A172 (cell line): ENCODE results near the gene KIF18B. TPM values are rescaled to one million over a fixed set of nuclear protein-coding genes. Genes with fewer than 3 reads are reported as not detected.

Experiments
- DNase-seq: peaks from one replicate; pipeline ENCODE4 v3.0.0-alpha.2; 2015; ENCODE audit warnings: low spot score
- total RNA-seq: library from RNA; depleted of rRNA; stranded (reverse); fragments of >200 nt; shearing (Covaris generic); gene quantifications from 2 replicates; pipeline ENCODE4 v1.2.3, GENCODE V29; 2014

Gene KIF18B
- total RNA-seq, 1 experiment from 2014 or later: 16.3 TPM

DNA sequence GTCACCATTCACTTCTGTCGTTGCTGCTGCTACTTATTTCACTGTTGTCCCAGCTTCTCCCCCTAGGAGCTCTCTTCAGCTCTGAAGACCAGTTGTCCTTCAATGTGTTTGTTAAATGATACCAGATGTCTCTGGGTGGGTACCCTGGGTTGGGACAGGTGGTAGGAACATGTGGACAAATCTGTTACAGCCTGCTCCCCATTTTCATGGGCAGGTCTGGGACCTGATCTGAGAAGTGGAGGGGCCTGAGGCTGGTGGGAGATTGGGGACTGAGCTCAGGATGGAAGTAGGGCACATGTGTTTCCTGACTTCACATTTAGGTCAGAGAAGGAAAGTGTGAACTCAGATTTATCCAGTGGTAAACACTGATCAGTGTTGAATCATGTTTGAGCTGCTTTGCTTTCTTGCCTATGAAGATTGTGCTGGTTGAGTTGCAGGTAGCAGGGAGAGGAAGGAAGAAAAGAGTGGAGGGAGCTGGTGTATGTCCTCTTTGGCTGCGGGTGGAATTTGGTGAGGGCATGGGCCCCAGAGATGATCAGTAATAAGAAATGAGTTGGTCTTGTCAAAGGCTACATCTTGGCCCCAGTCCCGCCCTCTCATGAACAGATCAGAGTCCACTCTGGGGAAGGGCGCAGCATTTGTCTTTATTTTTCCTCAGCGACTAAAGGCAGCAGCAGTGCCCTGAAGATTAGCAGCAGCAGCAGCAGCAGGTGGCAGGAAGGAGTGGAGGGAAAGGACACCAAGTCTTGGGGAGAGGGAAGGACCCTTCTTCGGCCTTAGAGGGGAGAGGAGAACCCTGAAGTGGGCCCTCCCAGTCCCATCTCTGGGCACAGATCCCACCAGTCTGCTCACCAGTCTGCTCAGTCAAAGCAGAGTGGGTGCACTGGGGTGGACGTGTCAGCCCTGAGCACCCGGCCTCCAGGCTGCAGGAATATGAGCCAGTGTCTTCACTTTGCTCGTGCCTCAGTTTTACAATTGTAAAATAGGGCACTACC, 42.3 kb downstream of the KIF18B start:
- DNase-seq: peak; percentile 36

DNA sequence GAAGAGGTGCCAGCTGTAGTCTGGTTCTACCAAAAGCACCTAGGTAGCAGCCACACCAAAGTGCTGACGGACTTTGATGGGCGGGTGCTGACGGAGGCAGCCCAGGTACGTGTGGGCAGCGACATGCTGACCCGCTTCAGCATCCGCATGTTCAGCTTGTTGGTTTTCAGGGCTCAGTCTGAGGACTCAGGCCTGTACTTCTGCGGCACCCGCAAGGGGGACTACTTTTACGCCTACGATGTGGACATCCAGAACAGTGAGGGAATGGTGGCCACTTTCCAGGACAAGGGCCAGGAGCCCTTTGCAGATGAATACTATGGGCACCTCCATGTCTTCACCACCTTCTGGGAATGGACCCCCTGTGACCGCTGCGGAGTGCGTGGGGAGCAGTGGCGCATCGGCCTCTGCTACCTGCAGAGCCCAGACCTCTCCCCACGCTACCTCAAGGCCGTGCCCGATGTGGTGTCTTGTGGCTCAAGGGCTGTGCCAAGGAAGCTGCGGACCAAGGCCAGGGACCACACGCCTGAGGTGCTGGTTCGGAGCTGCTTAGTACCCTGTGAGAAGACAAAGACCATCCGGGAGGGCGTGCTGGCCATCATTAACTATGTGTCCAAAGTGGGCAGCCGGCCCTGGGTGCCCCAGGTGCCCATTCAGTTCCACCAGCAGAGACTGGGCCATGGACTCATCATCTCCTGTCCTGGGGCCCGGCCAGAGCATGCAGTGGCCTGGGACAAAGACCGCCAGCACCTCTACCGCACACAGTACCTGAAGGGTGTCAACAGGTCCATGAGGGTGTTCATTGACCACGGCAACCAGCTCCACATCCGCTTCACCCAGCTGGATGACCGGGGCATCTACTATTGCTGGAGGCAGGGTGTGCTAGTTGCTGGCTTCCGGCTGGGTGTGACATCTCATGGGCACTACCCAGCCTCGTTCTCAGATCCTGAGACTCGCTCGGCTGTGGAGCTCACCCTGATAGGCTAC, 43.3 kb downstream of the KIF18B start:
- no peak for DNase-seq

DNA sequence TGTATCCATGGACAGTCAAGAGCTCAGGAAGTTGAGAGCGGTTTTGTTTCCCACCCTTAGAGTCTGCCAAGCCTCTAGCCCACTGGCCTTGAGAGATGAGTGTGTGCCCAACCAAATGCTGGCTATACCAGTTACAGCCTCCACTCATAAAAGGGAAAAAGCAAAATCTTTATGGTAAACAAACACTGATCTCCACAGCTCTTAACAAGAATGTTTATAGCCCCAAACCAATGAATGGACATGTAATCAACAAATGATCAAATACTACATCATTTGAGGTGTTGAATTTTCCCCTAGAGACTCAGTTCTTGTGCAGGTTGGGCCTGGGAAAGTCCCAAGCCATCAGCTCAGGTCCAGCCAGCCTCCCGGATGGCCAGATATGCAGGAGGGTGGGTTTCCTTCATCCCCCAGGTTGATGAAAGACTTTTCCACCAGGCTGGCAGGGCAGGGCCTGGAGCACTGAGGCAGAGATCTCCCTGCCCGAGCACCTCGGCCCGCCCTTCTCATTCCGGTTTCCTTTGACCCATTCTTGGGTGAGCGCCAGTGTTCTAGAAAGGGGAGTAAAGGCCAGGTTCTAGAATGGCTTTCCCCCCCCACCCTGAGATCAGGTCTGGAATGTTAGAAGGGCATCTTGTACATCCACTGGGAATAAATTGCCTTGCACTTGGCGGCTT, 44.4 kb downstream of the KIF18B start:
- no peak for DNase-seq

DNA sequence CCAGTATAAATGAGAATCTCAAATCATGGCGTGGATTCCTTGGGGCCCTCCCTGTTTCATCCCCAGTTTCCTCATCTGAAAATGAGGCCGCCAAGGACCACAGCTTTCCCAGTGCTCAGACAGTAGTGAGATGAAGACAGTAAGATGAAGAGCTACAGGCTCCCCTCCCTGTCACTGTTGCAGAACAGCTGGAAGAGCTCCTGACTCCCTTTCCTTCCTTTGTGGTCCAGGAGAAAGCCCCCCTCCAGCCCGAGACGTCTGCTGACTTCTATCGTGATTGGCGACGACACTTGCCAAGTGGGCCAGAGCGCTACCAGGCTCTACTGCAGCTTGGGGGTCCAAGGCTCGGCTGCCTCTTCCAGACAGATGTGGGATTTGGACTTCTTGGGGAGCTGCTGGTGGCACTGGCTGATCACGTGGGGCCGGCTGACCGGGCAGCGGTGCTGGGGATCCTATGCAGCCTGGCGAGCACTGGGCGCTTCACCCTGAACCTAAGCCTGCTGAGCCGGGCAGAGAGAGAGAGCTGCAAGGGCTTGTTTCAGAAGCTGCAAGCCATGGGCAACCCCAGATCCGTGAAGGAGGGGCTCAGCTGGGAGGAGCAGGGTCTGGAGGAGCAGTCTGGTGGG, 45.3 kb downstream of the KIF18B start:
- DNase-seq: no peak

DNA sequence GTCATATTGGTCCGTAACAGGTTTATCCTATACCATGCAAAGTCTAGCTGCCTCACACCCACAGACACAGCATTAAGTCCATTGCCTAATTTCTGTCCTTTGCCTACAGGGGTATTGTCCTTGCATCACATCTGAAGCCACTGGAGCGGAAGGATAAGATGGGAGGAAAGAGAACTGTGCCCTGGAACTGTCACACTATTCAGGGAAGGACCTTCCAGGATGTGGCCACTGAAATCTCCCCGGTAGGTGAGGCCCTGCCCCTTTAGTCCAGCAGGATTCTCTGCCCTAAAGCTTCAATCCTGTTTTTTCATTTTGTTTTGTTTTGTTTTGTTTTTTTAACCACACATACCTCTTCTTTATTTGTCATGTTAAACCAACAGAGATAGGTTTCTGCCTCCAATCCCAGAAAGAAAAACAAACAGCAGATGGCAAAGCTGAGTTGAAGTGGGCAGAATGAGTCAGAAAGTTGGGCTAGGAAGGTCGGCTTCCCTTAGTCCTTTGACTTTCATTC, 46.1 kb downstream of the KIF18B start:
- peak; percentile 92 for DNase-seq

DNA sequence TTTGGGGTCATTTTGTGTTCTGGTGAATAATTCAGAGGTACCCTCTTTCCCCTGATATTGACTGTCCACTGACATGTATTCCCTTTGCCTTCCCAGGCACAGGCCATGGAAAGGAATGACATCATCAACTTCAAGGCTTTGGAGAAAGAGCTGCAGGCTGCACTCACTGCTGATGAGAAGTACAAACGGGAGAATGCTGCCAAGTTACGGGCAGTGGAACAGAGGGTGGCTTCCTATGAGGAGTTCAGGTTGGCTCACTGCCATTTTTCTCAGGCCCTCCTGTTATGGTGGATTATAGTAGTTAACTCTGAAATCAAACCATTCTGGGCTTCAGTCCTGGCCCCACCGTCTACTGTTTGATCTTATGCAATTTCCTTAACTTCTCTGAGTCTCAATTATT, 46.7 kb downstream of the KIF18B start:
- peak; percentile 78 for DNase-seq

DNA sequence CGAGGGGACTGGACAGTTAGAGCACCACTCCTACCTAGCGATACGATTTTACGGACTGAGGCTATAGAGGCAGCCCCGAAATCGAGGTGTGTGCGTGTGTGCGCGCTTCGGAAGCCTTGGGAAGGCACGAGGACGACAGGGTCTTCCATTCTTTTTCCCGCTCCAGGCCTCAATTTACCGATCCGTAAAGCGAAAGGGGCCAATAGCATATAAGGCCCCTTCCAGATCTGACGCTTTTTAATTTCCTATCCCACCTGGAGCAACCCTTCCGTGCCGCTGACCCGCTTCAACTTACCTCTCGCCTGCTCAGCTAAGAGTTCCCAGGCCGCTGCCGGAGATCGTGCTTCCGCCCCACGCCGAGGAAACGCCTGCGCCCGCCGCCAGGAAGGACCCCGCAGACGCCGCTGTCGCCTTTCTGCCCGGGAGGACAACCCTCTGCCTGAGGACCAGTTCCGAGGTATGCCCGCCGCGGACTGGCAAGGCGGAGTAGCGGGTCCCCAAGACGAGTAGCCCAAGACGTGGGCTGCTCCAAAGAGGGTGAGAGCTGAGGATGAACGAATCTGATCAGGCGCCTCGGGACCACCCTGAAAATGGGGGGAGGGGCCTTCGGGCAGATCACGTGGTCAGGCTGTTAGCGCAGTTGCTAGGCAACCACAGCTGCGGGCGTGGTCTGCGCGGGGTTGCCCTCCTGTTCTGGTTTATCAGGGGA, 48.3 kb downstream of the KIF18B start, which contains the start of gene EFTUD2:
Gene EFTUD2 (minus strand): TSS at position 372 of the 709 bp plus-strand sequence. CDS start 4,924 bp downstream, outside the sequence.
- peak; percentile 89 for DNase-seq

DNA sequence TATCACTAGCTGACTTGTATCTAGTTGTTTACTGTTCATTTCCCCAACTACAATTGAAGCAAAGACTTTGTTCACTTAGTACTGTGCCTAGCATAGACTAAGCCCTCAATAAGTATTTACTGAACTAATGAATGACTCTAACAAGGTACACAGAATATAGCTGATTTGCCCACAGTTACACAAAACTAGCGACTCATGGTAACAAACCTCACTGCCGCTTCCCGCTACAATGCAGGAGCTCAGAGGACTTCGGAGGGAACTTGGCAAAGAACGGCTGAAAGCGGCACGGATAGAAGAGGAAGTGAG, 48.9 kb downstream of the KIF18B start:
- peak; percentile 53 for DNase-seq

DNA sequence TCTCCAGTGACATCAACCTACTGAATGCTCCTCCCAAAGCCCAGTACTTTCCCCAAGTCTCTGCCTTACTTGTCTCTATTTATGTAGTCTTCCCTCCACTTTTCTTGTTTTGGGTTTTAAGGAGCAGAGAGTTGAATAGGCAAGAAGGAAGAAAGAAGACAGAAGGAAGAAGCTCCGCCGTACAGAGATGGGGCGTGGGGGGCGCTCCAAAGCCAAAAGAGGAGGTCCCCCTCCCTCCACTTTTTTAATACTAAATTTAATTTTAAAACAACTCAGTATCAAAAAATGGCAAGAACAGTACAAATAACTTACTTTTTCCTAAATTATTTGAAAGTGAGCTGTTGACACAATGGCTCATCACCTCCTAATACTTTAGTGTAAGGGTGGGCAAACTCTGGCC, 52.9 kb downstream of the KIF18B start:
- no peak for DNase-seq

DNA sequence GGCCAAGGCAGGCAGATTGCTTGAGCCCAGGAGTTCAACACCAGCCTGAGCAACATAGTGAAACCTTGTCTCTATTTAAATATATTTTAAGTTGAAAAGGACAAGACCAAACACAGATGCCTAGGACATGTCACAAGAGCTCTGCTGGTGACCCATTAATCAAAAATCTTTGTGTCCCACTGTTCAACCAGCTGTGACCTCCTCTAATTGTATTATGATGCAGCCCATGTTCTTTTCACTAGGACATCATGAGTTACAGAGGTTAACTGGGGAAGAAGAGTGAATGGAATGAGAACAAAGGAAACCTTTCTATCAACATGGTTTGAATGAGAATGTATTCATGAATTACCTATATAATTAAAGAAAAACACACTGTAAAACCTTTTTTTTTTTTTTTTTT, 55.3 kb downstream of the KIF18B start:
- DNase-seq: no peak

DNA sequence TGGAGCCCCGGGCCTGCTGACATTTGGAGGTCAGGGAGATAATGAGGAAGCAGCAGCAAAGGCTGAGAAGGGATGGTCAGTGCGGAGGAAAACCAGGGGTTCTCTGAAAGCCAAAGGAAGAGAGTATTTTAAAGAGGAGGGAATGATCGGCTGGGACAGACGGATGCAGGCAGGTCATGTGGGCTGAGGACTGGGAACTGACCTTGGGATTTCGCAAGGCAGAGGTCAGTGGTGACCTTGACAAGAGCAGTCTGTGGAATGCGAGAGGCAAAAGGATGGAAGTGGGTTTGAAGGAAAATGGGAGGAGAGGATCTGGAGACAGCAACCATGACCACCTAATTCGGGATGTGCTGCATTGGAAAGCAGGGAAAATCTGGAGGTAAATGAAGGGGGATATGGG, 58.6 kb downstream of the KIF18B start:
- DNase-seq: no peak

DNA sequence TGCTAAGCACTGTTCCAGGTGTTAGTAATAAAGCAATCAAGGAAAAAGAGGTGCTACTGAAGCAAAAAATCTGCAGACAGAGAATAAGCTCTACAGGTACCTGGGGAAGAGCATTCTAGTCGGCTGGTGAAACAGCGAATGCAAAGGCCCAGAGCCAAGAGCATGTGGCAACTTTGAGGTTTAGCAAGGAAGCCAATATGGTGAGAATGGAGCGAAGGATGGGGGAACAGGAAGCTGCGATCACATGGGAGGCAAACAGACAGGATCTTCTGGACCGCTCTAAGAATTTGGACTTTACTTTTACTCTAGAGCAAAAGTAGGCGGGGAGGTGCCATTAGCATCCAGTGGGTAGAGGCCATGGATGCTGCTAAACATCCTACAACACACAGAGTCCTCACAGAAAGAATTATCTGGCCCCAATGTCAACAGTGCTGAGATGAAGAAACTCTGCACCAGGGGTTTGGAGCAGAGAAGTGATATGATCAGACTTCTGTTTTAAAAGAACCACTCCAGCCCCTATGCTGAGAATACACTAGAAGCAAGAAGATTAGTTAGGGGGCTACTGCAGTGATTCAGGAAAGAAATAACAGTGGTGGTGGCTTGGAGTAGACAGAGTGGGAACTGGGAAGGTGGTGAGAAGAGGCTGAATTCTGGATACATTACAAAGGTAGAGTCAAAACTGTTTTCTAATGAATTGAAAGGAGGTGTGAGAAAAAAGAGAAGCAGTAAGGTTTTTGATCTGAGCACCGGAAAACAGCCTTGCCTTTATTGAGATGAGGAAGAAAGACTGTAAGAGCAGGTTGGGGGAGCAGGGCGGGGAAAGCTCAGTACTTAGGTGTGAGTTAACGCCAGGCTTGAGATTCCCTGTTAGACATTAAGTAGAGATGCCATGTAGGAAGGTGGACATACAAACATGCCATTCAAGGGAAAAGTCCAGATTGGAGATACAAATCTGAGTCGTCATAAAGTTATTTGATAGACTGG, 59.3 kb downstream of the KIF18B start:
- DNase-seq: no peak

DNA sequence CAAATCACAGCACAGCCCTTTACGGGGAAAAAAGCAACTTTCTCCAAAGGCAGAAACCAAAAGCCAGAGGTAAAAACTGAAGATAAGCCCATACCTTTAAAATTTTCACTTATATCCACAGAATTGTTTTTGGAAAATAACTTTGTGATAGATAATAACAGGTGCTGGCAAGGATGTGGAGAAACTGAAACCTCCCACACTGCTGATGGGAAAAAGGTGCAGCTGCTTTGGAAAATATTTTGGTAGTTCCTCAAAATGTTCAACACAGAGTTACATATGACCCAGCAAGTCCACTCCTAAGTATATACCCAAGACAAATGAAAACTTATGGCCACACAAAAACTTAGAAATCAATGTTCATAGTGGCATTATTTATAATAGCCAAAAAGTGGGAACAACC, 60.6 kb downstream of the KIF18B start:
- no peak for DNase-seq

DNA sequence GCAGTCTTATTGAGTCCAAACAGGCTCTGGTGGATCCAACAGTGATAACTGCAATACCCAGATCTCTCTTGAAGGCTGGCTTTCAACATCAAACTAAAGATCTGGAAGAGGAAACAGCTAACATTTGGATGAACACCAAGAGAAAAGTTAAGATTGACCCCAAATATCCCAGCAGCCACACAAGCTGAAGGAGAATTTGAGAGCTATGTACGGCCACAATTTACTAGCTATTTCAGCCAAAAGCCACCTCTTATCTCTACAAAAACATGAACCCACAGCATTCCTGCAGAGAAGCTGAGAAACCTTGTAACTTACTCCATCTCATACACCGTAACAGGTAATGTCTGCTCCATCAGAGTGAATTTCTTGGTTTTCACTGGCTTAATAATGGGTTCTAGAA, 62.6 kb downstream of the KIF18B start:
- DNase-seq: no peak

DNA sequence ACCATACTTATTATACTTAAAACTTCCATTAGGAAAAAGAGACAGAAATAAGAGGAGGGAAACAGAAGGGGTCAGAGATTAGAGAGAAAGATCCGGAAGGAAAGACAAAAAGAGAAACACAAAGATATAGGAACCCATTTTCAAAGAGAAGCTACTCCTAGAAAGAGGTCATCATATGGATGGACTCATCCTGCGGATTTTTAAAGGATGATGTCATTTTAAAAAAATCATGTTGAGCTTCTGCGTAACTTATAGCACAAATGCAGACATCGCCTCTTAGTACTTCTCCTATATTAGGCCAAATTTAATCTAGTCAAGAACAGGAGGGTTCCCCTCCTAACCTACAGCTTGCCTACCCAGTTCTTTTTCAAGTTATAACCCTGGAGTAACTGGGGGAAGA, 66.4 kb downstream of the KIF18B start:
- no peak for DNase-seq

DNA sequence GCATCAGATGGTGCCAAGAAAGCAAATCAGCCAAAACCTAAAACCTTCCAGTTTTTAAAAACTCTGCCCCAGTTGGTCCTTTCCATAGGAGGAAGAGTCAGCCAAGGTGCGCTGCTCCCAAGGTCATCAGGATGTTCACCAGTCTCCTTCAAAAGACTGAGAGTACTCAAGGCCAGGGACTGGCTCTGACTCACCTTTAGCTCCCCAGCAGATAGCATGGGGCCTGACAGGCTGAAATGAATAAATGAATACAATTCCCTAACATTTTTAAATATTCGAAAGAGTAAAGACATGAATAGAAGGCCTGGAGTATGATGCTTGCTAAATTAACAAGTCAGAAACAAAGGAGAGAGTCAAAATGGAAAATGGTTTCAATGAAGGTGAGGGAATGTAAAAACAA, 67.5 kb downstream of the KIF18B start:
- DNase-seq: no peak

DNA sequence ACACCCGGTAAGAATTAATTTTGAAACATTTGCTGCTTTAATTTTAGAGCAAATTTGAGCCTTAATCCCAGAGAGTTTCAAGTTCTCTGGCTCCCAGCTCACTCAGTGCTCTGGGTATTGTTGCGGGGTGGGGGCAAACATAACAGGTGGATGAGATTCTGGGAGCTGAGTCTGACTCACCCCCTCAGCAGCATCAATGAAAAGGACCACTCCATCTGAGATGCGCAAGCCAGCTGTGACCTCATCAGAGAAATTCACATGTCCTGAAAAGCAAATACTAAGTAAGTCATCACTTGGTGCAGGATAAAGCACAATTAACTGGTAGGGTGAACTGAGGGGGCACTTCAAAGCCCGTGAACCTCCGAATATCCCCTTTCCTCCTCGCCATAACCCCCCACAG, 68.2 kb downstream of the KIF18B start:
- DNase-seq: no peak

DNA sequence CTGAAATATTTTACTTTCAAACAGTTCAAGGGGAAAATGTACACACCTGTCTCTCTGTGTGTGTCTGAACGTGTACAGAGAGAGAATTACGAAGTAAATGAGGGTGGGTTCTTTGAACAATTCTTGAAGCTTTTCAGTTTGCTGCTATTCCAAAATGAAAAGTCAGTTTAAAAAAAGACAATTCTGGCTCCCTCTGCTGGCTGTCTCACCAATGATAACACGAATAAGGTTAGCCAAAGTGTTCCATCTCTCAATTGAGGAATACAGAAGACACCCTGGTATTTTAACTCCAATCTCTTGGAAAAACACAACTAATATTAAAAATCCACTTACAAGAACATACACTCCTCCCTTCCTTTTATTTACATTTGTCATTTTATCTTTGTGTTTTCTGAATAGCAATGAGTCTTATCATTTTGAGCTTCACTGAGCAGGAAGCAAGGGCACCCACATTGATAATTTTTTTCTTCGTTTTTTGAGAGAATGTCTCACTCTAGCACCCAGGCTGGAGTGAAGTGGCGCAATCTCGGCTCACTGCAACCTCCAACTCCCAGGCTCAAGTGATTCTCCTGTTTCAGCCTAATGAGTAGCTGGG, 68.8 kb downstream of the KIF18B start:
- DNase-seq: peak; percentile 47

DNA sequence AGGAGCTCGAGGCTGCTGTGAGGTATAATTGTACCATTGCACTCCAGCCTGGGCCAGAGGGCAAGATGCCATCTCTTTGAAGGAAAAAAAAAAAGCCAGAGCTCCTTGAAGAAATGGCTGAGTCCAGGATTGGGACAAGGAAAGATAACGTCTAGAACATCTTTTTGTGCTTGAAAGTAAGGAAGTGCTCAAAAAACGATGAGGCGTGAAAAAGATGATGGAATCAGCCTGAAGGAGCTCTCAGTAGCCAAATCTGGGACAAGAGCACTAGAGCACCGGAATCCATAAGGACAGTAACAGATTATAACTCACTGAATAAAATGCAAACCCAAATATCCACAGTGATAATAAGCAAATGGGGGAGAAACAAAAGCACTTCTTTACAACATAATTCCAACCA, 70.5 kb downstream of the KIF18B start:
- DNase-seq: no peak
